AG04449 (cell line): ENCODE results near the gene ROCK2.
"Not testable (repeated sequence)": the region's sequence is repeated elsewhere in the genome, so short reads cannot be mapped to it uniquely, and the experiment has no call there.

Source experiments
- CTCF ChIA-PET: fragments of 350-600 bp; formaldehyde crosslinking; extraction: SDS; loops from one replicate; lab custom pipeline; 2021; ENCODE audit warnings: antibody characterized with exemption; lab: Yijun Ruan, JAX
- POLR2A ChIA-PET: fragments of 400-600, 350-600 bp; formaldehyde crosslinking; extraction: SDS; loops from one replicate; lab custom pipeline; 2020; ENCODE audit warnings: antibody characterized with exemption, inconsistent platforms; lab: Yijun Ruan, JAX
- DNase-seq: peaks from one replicate; pipeline ENCODE4 v3.0.0-alpha.2; 2010; ENCODE audit warnings: low read depth, low spot score
- H3K4me3 ChIP-seq: 2 replicates; pipeline ENCODE4 v1.5.1; 2011; ENCODE audit warnings: low read depth, mild to moderate bottlenecking, control low read depth, low read length
- CTCF ChIP-seq: IDR thresholded peaks from one replicate; pipeline ENCODE4 v1.5.1; 2011; ENCODE audit warnings: mild to moderate bottlenecking, moderate library complexity, low read length, control low read depth, inconsistent platforms; ENCODE audit not compliant: insufficient read depth; ENCODE audit errors: missing control alignments

Gene ROCK2

GRCh38 chr2:11254100-11254536 is 90.3 kb downstream of the ROCK2 start:
- no peak overlapping the region for H3K4me3 ChIP-seq
- CTCF ChIA-PET: interaction anchor here (0.9 to 1.2 kb wide), 2 partner anchors 19 to 157 kb away, joined by 3 to 5 read pairs; no protein-coding TSS in a partner anchor
- no peak for TF ChIP-seq CTCF
- no peak for DNase-seq
- POLR2A ChIA-PET: no interaction called here

GRCh38 chr2:11252458-11252857 is 92.0 kb downstream of the ROCK2 start:
- not testable (repeated sequence) for H3K4me3 ChIP-seq, DNase-seq
- ChIA-PET POLR2A (interaction anchor here (0.7 kb wide), 1 partner anchor 107 kb away, joined by 3 read pairs; no protein-coding TSS in a partner anchor), CTCF (interaction anchor here (1.2 kb wide), 1 partner anchor 17 kb away, joined by 5 read pairs; no protein-coding TSS in a partner anchor)

GRCh38 chr2:11250400-11251196 is 93.8 kb downstream of the ROCK2 start:
- no peak for TF ChIP-seq CTCF
- ChIA-PET CTCF (interaction anchor here (0.6 to 2.4 kb wide), 6 partner anchors 9 to 161 kb away, joined by 3 to 12 read pairs (median 4); no protein-coding TSS in a partner anchor), POLR2A (no interaction called here)
- H3K4me3 ChIP-seq: no peak overlapping the region
- no peak for DNase-seq

GRCh38 chr2:11245322-11245721 is 99.1 kb downstream of the ROCK2 start:
- TF ChIP-seq CTCF: no peak
- POLR2A ChIA-PET: no interaction called here
- H3K4me3 ChIP-seq: no peak overlapping the region
- no peak for DNase-seq
- CTCF ChIA-PET: no interaction called here

GRCh38 chr2:11244091-11244826 is 100.2 kb downstream of the ROCK2 start:
- no peak for TF ChIP-seq CTCF
- H3K4me3 ChIP-seq: no peak overlapping the region
- ChIA-PET CTCF (interaction anchor here (1.0 kb wide), 2 partner anchors 9 to 168 kb away, joined by 5 read pairs; no protein-coding TSS in a partner anchor), POLR2A (no interaction called here)
- DNase-seq: no peak

GRCh38 chr2:11243512-11243911 is 100.9 kb downstream of the ROCK2 start:
- H3K4me3 ChIP-seq: no peak overlapping the region
- POLR2A ChIA-PET: no interaction called here
- CTCF ChIA-PET: interaction anchor here (1.0 kb wide), 1 partner anchor 9 kb away, joined by 5 read pairs; no protein-coding TSS in a partner anchor
- TF ChIP-seq CTCF: no peak
- DNase-seq: no peak
